Liver (tissue), 9 donors: Measurements from ENCODE around the gene NELL1. TPM values are rescaled to one million over a fixed set of nuclear protein-coding genes. Genes with fewer than 3 reads are reported as not detected.

Experiments used
- DNase-seq: peaks from one replicate; pipeline ENCODE4 v3.0.0-alpha.2; 2017; ENCODE audit warnings: low spot score
- H3K27ac ChIP-seq, 2 donors: one replicate each; pipeline ENCODE4 v1.7.0; 2013; ENCODE audit warnings: inconsistent platforms in 2 of 2, low read length in 2 of 2, control low read depth in 1 of 2, low read depth in 1 of 2, mild to moderate bottlenecking in 1 of 2
- H3K27me3 ChIP-seq, 4 donors: one replicate each; pipeline versions ENCODE4 v1.6.1 to v1.7.0; 2013; ENCODE audit warnings: low read length in 3 of 4, inconsistent platforms in 1 of 4, mild to moderate bottlenecking in 1 of 4, moderate library complexity in 1 of 4; ENCODE audit not compliant: control insufficient read depth in 4 of 4, insufficient read depth in 4 of 4
- H3K36me3 ChIP-seq, 4 donors: one replicate each; pipeline versions ENCODE4 v1.6.1 to v1.7.0; 2013; ENCODE audit warnings: low read length in 3 of 4, mild to moderate bottlenecking in 3 of 4, low read depth in 1 of 4, moderate library complexity in 1 of 4; ENCODE audit not compliant: control insufficient read depth in 4 of 4, insufficient read depth in 3 of 4
- H3K4me1 ChIP-seq, 4 donors: one replicate each; pipeline versions ENCODE4 v1.6.1 to v1.7.0; 2013; ENCODE audit warnings: low read length in 3 of 4, mild to moderate bottlenecking in 3 of 4, moderate library complexity in 1 of 4; ENCODE audit not compliant: control insufficient read depth in 4 of 4, insufficient read depth in 4 of 4
- H3K4me3 ChIP-seq, 3 donors: one replicate each; pipeline versions ENCODE4 v1.6.1 to v1.7.0; 2013; ENCODE audit warnings: low read length in 3 of 3, control low read depth in 1 of 3, low read depth in 1 of 3, mild to moderate bottlenecking in 1 of 3
- H3K9ac ChIP-seq, 2 donors: one replicate each; pipeline ENCODE4 v1.7.0; 2013; ENCODE audit warnings: low read length in 2 of 2, mild to moderate bottlenecking in 2 of 2, moderate library complexity in 2 of 2, control low read depth in 1 of 2, low read depth in 1 of 2
- H3K9me3 ChIP-seq, 4 donors: one replicate each; pipeline versions ENCODE4 v1.6.1 to v1.7.0; 2013; ENCODE audit warnings: low read length in 3 of 4; ENCODE audit not compliant: control insufficient read depth in 4 of 4
- ATF3 ChIP-seq: IDR thresholded peaks from 2 replicates; pipeline ENCODE4 v1.6.1; 2016; ENCODE audit warnings: antibody characterized with exemption
- CTCF ChIP-seq: fragments of 150-350 bp; IDR thresholded peaks from 2 replicates; pipeline ENCODE4 v1.5.1; 2017; ENCODE audit warnings: improper control_type of control experiment, low read depth, low read length; ENCODE audit not compliant: missing input control
- EGR1 ChIP-seq, 2 donors: IDR thresholded peaks; 2 replicates each; pipeline ENCODE4 v1.6.1; 2016 to 2018; ENCODE audit warnings: antibody characterized with exemption in 2 of 2, low read depth in 2 of 2
- FOXA1 ChIP-seq: IDR thresholded peaks from 2 replicates; pipeline ENCODE4 v1.6.1; 2016; ENCODE audit warnings: antibody characterized with exemption
- FOXA2 ChIP-seq: IDR thresholded peaks from 2 replicates; pipeline ENCODE4 v1.6.1; 2016; ENCODE audit warnings: antibody characterized with exemption
- GABPA ChIP-seq, 2 donors: IDR thresholded peaks in 1 of 2; conservative IDR thresholded peaks in 1 of 2; 2 replicates each; pipeline ENCODE4 v1.6.1; 2016; ENCODE audit warnings: antibody characterized with exemption in 2 of 2, mild to moderate bottlenecking in 1 of 2, moderate library complexity in 1 of 2
- HNF4A ChIP-seq, 2 donors: conservative IDR thresholded peaks; 2 replicates each; pipeline ENCODE4 v1.6.1; 2016; ENCODE audit warnings: antibody characterized with exemption in 2 of 2, mild to moderate bottlenecking in 2 of 2
- HNF4G ChIP-seq: IDR thresholded peaks from 2 replicates; pipeline ENCODE4 v1.6.1; 2016; ENCODE audit warnings: antibody characterized with exemption
- JUND ChIP-seq, 2 donors: IDR thresholded peaks; 2 replicates each; pipeline ENCODE4 v1.6.1; 2016; ENCODE audit warnings: antibody characterized with exemption in 2 of 2
- MAX ChIP-seq: IDR thresholded peaks from 2 replicates; pipeline ENCODE4 v1.6.1; 2016; ENCODE audit warnings: antibody characterized with exemption
- NR2F2 ChIP-seq: IDR thresholded peaks from 2 replicates; pipeline ENCODE4 v1.6.1; 2016; ENCODE audit warnings: antibody characterized with exemption
- RAD21 ChIP-seq, 2 donors: IDR thresholded peaks; 2 replicates each; pipeline ENCODE4 v1.6.1; 2016; ENCODE audit warnings: antibody characterized with exemption in 2 of 2, mild to moderate bottlenecking in 2 of 2
- REST ChIP-seq: IDR thresholded peaks from 2 replicates; pipeline ENCODE4 v1.6.1; 2016; ENCODE audit warnings: antibody characterized with exemption, mild to moderate bottlenecking
- RXRA ChIP-seq, 2 donors: IDR thresholded peaks; 2 replicates each; pipeline ENCODE4 v1.6.1; 2017 to 2018; ENCODE audit warnings: antibody characterized with exemption in 2 of 2, mild to moderate bottlenecking in 1 of 2
- SP1 ChIP-seq: IDR thresholded peaks from 2 replicates; pipeline ENCODE4 v1.6.1; 2018; ENCODE audit warnings: antibody characterized with exemption, mild to moderate bottlenecking
- TAF1 ChIP-seq: conservative IDR thresholded peaks from 2 replicates; pipeline ENCODE4 v1.6.1; 2016; ENCODE audit warnings: antibody characterized with exemption, mild to moderate bottlenecking
- YY1 ChIP-seq: IDR thresholded peaks from 2 replicates; pipeline ENCODE4 v1.6.1; 2016; ENCODE audit warnings: antibody characterized with exemption, mild to moderate bottlenecking
- ZBTB33 ChIP-seq: IDR thresholded peaks from 2 replicates; pipeline ENCODE4 v1.6.1; 2016; ENCODE audit warnings: antibody characterized with exemption
- WGBS: extraction: QIAGEN DNeasy Blood & Tissue Kit; methylation state at CpG from one replicate; pipeline ENCODE4 v1.1.7; 2013; 5-methylcytosine and 5-hydroxymethylcytosine counted together
- polyA plus RNA-seq, 2 donors: library from polyadenylated mRNA; stranded (reverse) in 1 of 2; unstranded in 1 of 2; fragments of 200-250 nt in 1 of 2; fragments of >200 nt in 1 of 2; fragmentation: Nextera tagmentation in 1 of 2; extraction: Ambion mirVana in 1 of 2; gene quantifications; one replicate each; pipeline versions ENCODE4 v1.2.1 to v1.2.3, GENCODE V29; 2013 to 2015
- total RNA-seq, 2 donors: library from RNA; depleted of rRNA; stranded (reverse); fragments of >200 nt; gene quantifications; one replicate each; pipeline ENCODE4 v1.2.3, GENCODE V29; 2014
- donor health status: healthy.
- donor health status: healthy.
- donor health status: healthy.
- donor health status: healthy.
- donor health status: healthy.

The NELL1 gene
- total and polyA plus RNA-seq, 4 donors: not detected

- Histone ChIP-seq H3K9me3 (peaks cover 0 to 4% (median 0%) of the 10 kb centered on the region in 4 donors), H3K36me3 (no peaks in the 10 kb centered on the region), H3K27ac (no peak overlapping the region), H3K4me3 (no peak overlapping the region), H3K27me3 (peaks cover 0 to 2% (median 0%) of the 10 kb centered on the region in 4 donors), H3K4me1 (no peaks in the 10 kb centered on the region), H3K9ac (no peak overlapping the region)
- WGBS: 68% methylated on average over 1 of the region's 1 CpG
- TF ChIP-seq CTCF (no peak), FOXA1 (no peak), EGR1 (IDR thresholded peaks at IDR 0.05; ENCODE audit: low read depth in 2 of 2) (no peak), ATF3 (no peak), RAD21 (IDR thresholded peaks at IDR 0.05) (no peak), RXRA (IDR thresholded peaks at IDR 0.05) (no peak), YY1 (no peak), REST (no peak), SP1 (no peak), NR2F2 (no peak), ZBTB33 (no peak), FOXA2 (no peak), HNF4A (conservative IDR thresholded peaks at IDR 0.05) (no peak), GABPA (IDR thresholded peaks at IDR 0.05 in 1 of 2, conservative IDR thresholded peaks at IDR 0.05 in 1 of 2) (no peak), HNF4G (no peak), TAF1 (no peak), JUND (IDR thresholded peaks at IDR 0.05) (no peak), MAX (no peak)
- DNase-seq: no peak
These were observed 795.8 kb downstream of the NELL1 start for GRCh38 chr11:21465203-21465602.
